ENCODE measurements around the gene MYEOV.

Gene MYEOV

GRCh38 chr11:69302447-69303020 is 8.6 kb downstream of the MYEOV start:
- no peak for DNase-seq (ENCODE audit: low spot score)

GRCh38 chr11:69303427-69303826 is 9.5 kb downstream of the MYEOV start:
- no peak for DNase-seq (ENCODE audit: low spot score)

GRCh38 chr11:69304258-69304657 is 10.3 kb downstream of the MYEOV start:
- no peak for DNase-seq (ENCODE audit: low spot score)

- DNase-seq (ENCODE audit: low spot score), result no peak
These were observed 10.7 kb downstream of the MYEOV start for GRCh38 chr11:69304686-69305085.

GRCh38 chr11:69305885-69306540 is 12.1 kb downstream of the MYEOV start:
- DNase-seq (ENCODE audit: low spot score), result no peak

- no peak for DNase-seq (ENCODE audit: low spot score)
These were observed 12.9 kb downstream of the MYEOV start for GRCh38 chr11:69306821-69307220.

GRCh38 chr11:69307421-69307820 is 13.5 kb downstream of the MYEOV start:
- no peak for DNase-seq (ENCODE audit: low spot score)

GRCh38 chr11:69307871-69308431 is 14.0 kb downstream of the MYEOV start:
- DNase-seq (ENCODE audit: low spot score), result no peak

- DNase-seq (ENCODE audit: low spot score), result no peak
These were observed 14.5 kb downstream of the MYEOV start for GRCh38 chr11:69308491-69308911.

GRCh38 chr11:69308936-69309615 is 15.1 kb downstream of the MYEOV start:
- no peak for DNase-seq (ENCODE audit: low spot score)

GRCh38 chr11:69309631-69310280 is 15.8 kb downstream of the MYEOV start:
- no peak for DNase-seq (ENCODE audit: low spot score)

GRCh38 chr11:69310351-69310750 is 16.4 kb downstream of the MYEOV start:
- no peak for DNase-seq (ENCODE audit: low spot score)

- DNase-seq (ENCODE audit: low spot score), result no peak
These were observed 17.2 kb downstream of the MYEOV start for GRCh38 chr11:69310934-69311766.

- DNase-seq (ENCODE audit: low spot score), result no peak
These were observed 17.9 kb downstream of the MYEOV start for GRCh38 chr11:69311767-69312385.

GRCh38 chr11:69312453-69313404 is 18.8 kb downstream of the MYEOV start:
- DNase-seq (ENCODE audit: low spot score), result no peak

- no peak for DNase-seq (ENCODE audit: low spot score)
These were observed 20.0 kb downstream of the MYEOV start for GRCh38 chr11:69313992-69314391.

- no peak for DNase-seq (ENCODE audit: low spot score)
These were observed 20.6 kb downstream of the MYEOV start for GRCh38 chr11:69314555-69314954.

GRCh38 chr11:69316956-69317355 is 23.0 kb downstream of the MYEOV start:
- no peak for DNase-seq (ENCODE audit: low spot score)

- DNase-seq (ENCODE audit: low spot score), result no peak
These were observed 23.6 kb downstream of the MYEOV start for GRCh38 chr11:69317401-69318092.

GRCh38 chr11:69318093-69318420 is 24.1 kb downstream of the MYEOV start:
- no peak for DNase-seq (ENCODE audit: low spot score)

Data from LoVo (cell line).